ENCODE measurements around the gene SNCA. TPM values are rescaled to one million over a fixed set of nuclear protein-coding genes. Genes with fewer than 3 reads are reported as not detected.

The SNCA gene
- polyA plus RNA-seq, 2 of the 4 experiments (the other 2 are of a cell fraction): 0.13 to 0.37 TPM

GRCh38 chr4:89725268-89725667 is 111.7 kb downstream of the SNCA start (continued):
- TF ChIP-seq ELK1 (IDR thresholded peaks at IDR 0.05; ENCODE audit: low read depth, low read length): no peak

GRCh38 chr4:89724716-89725115 is 112.2 kb downstream of the SNCA start:
- no peak for ATAC-seq
- 31% methylated on average over 2 of the region's 2 CpGs for WGBS (ENCODE audit: missing lambda C conversion rate)
- no peak for DNase-seq (ENCODE audit: low read depth in 1 of 2, low spot score in 1 of 2)
- no peak for FAIRE-seq
- ChIA-PET CTCF (interaction anchor here (1.0 kb wide), 1 partner anchor 18 kb away, joined by 3 read pairs; no protein-coding TSS in a partner anchor), POLR2A (no interaction called here)
- H3K9me3 ChIP-seq: no peaks in the 10 kb centered on the region
- no peak overlapping the region for H3K4me2 ChIP-seq
- no peaks in the 10 kb centered on the region for H3K4me1 ChIP-seq
- no peak for TF ChIP-seq RARB (CRISPR knock-in tag; IDR thresholded peaks at IDR 0.05)
- TF ChIP-seq USF2 (IDR thresholded peaks at IDR 0.05): no peak
- no peak for TF ChIP-seq SREBF2 (IDR thresholded peaks at IDR 0.05)
- no peak for TF ChIP-seq JUNB (IDR thresholded peaks at IDR 0.05)
- TF ChIP-seq CBX2 (IDR thresholded peaks at IDR 0.05; ENCODE audit: borderline replicate concordance, low read depth): no peak
- no peak for TF ChIP-seq EHF (CRISPR knock-in tag; IDR thresholded peaks at IDR 0.05)
- H3K4me3 ChIP-seq: no peak overlapping the region
- H3K27ac ChIP-seq: no peak overlapping the region

GRCh38 chr4:89723096-89723495 is 113.9 kb downstream of the SNCA start:
- TF ChIP-seq SREBF2 (IDR thresholded peaks at IDR 0.05): no peak
- TF ChIP-seq ZC3H11A (IDR thresholded peaks at IDR 0.05): no peak
- no peak overlapping the region for H3K27ac ChIP-seq
- ATAC-seq: no peak
- CTCF ChIA-PET: no interaction called here
- H3K4me2 ChIP-seq: no peak overlapping the region
- no peaks in the 10 kb centered on the region for H3K4me1 ChIP-seq
- POLR2A ChIA-PET: no interaction called here
- H3K4me3 ChIP-seq: no peak overlapping the region
- H3K9me3 ChIP-seq: no peaks in the 10 kb centered on the region
- DNase-seq (ENCODE audit: low read depth in 1 of 2, low spot score in 1 of 2): no peak
- WGBS (ENCODE audit: missing lambda C conversion rate): 38% methylated on average over 5 of the region's 5 CpGs
- FAIRE-seq: no peak

GRCh38 chr4:89722517-89722916 is 114.4 kb downstream of the SNCA start:
- ATAC-seq (no peak), FAIRE-seq (no peak), DNase-seq (ENCODE audit: low read depth in 1 of 2, low spot score in 1 of 2) (no peak)
- Histone ChIP-seq H3K4me1 (no peaks in the 10 kb centered on the region), H3K27ac (no peak overlapping the region), H3K9me3 (no peaks in the 10 kb centered on the region), H3K4me3 (no peak overlapping the region), H3K4me2 (no peak overlapping the region)
- POLR2A ChIA-PET: no interaction called here
- 53% methylated on average over 2 of the region's 2 CpGs for WGBS (ENCODE audit: missing lambda C conversion rate)
- TF ChIP-seq GATA3 (IDR thresholded peaks at IDR 0.05; ENCODE audit: borderline replicate concordance) (no peak), POLR2A (IDR thresholded peaks at IDR 0.05; ENCODE audit: low read length) (no peak), USF2 (IDR thresholded peaks at IDR 0.05) (no peak), ZC3H11A (IDR thresholded peaks at IDR 0.05) (no peak)
- CTCF ChIA-PET: no interaction called here

GRCh38 chr4:89720981-89721380 is 116.0 kb downstream of the SNCA start:
- Histone ChIP-seq H3K4me2 (no peak overlapping the region), H3K9me3 (no peaks in the 10 kb centered on the region), H3K4me3 (no peak overlapping the region), H3K4me1 (no peaks in the 10 kb centered on the region), H3K27ac (no peak overlapping the region)
- TF ChIP-seq HDAC2 (IDR thresholded peaks at IDR 0.05): no peak
- no peak for TF ChIP-seq SMC3 (IDR thresholded peaks at IDR 0.05)
- TF ChIP-seq RAD21 (conservative IDR thresholded peaks at IDR 0.05 in 1 of 2, IDR thresholded peaks at IDR 0.05 in 1 of 2): no peak
- no peak for TF ChIP-seq RFX5 (IDR thresholded peaks at IDR 0.05)
- TF ChIP-seq EHMT2 (IDR thresholded peaks at IDR 0.05; ENCODE audit: low read depth): no peak
- no peak for TF ChIP-seq ZFP36 (IDR thresholded peaks at IDR 0.05; ENCODE audit: borderline replicate concordance, partially characterized antibody)
- no peak for TF ChIP-seq ZC3H11A (IDR thresholded peaks at IDR 0.05)
- no peak for TF ChIP-seq ZNF302 (CRISPR knock-in tag; IDR thresholded peaks at IDR 0.05)
- no peak for TF ChIP-seq PBX3 (IDR thresholded peaks at IDR 0.05)
- no peak for TF ChIP-seq RNF2 (IDR thresholded peaks at IDR 0.05; ENCODE audit: borderline replicate concordance, low read depth)
- no peak for TF ChIP-seq EP300 (IDR thresholded peaks at IDR 0.05)
- TF ChIP-seq CBX2 (IDR thresholded peaks at IDR 0.05; ENCODE audit: borderline replicate concordance, low read depth): no peak
- no peak for TF ChIP-seq REST (IDR thresholded peaks at IDR 0.05)
- TF ChIP-seq CEBPB (IDR thresholded peaks at IDR 0.05): no peak
- CTCF ChIA-PET: no interaction called here
- DNase-seq (ENCODE audit: low read depth in 1 of 2, low spot score in 1 of 2): no peak
- POLR2A ChIA-PET: no interaction called here
- FAIRE-seq: no peak
- ATAC-seq: no peak
- WGBS (ENCODE audit: missing lambda C conversion rate): 3% methylated on average over 2 of the region's 2 CpGs
